Gastroesophageal sphincter (tissue), 4 donors: Measurements from ENCODE around the gene AQR. TPM values are rescaled to one million over a fixed set of nuclear protein-coding genes. Genes with fewer than 3 reads are reported as not detected.
A peak's percentile ranks its signal among the peaks of the same experiment; 100 is the strongest.

Experiments used
- ATAC-seq: fragments of 150-250 bp; one replicate; pipeline ENCODE4 v1.9.1; 2016; ENCODE audit warnings: mild to moderate bottlenecking, moderate library complexity
- H3K27ac ChIP-seq, 4 donors: fragments of 200-600 bp; sonication (generic) in 3 of 4; 1 replicate in 3 of 4; 2 replicates in 1 of 4; pipeline ENCODE4 v1.5.1; 2016 to 2019
- H3K27me3 ChIP-seq: fragments of 200-600 bp; sonication (generic); one replicate; pipeline ENCODE4 v1.5.1; 2019
- H3K36me3 ChIP-seq, 2 donors: fragments of 200-600 bp; sonication (generic); one replicate each; pipeline ENCODE4 v1.5.1; 2019; ENCODE audit warnings: control low read depth in 1 of 2
- H3K4me1 ChIP-seq, 3 donors: fragments of 200-600 bp; sonication (generic); 1 replicate in 2 of 3; 2 replicates in 1 of 3; pipeline ENCODE4 v1.5.1; 2016 to 2019; ENCODE audit warnings: control low read depth in 2 of 3
- H3K4me3 ChIP-seq, 2 donors: fragments of 200-600 bp; sonication (generic); one replicate each; pipeline ENCODE4 v1.5.1; 2019; ENCODE audit warnings: mild to moderate bottlenecking in 1 of 2, moderate library complexity in 1 of 2
- H3K9me3 ChIP-seq, 3 donors: fragments of 200-600 bp; sonication (generic); one replicate each; pipeline ENCODE4 v1.5.1; 2017 to 2019; ENCODE audit warnings: control low read depth in 2 of 3
- CTCF ChIP-seq, 4 experiments: fragments of 200-600 bp in 2 of 4; fragments of 450-650 bp in 2 of 4; sonication (generic) in 1 of 4; IDR thresholded peaks; one replicate each; pipeline ENCODE4 v1.5.1; 2017 to 2019; ENCODE audit warnings: antibody characterized with exemption in 4 of 4, mild to moderate bottlenecking in 2 of 4, moderate library complexity in 2 of 4
- EP300 ChIP-seq: sonication (generic); formaldehyde crosslinking; IDR thresholded peaks from one replicate; pipeline ENCODE4 v1.6.1; 2017; ENCODE audit warnings: antibody characterized with exemption, mild to moderate bottlenecking
- POLR2A ChIP-seq, 2 donors: fragments of 450-650 bp; IDR thresholded peaks; one replicate each; pipeline ENCODE4 v1.6.1; 2017; ENCODE audit warnings: antibody characterized with exemption in 2 of 2, mild to moderate bottlenecking in 2 of 2, moderate library complexity in 1 of 2
- POLR2AphosphoS5 ChIP-seq: sonication (generic); formaldehyde crosslinking; IDR thresholded peaks from one replicate; pipeline ENCODE4 v1.6.1; 2017; ENCODE audit warnings: antibody characterized with exemption
- WGBS, 2 donors: methylation state at CpG; one replicate each; pipeline ENCODE4 v1.1.5; 2018; ENCODE audit warnings: low coverage in 1 of 2; 5-methylcytosine and 5-hydroxymethylcytosine counted together
- total RNA-seq, 4 donors: library from RNA; depleted of rRNA; stranded (reverse); fragments of >200 nt; gene quantifications; one replicate each; pipeline ENCODE4 v1.1.0, GENCODE V29; 2016

AQR gene
- total RNA-seq, 4 donors from 2014 or later = 16.4 to 26.9 (median 24.7) TPM

- no peak for TF ChIP-seq EP300
- Histone ChIP-seq H3K9me3 (no peaks in the 10 kb centered on the region), H3K27ac (no peak overlapping the region), H3K36me3 (peaks cover 6 to 92% of the 10 kb centered on the region in 2 donors), H3K27me3 (no peaks in the 10 kb centered on the region), H3K4me1 (no peaks in the 10 kb centered on the region), H3K4me3 (no peak overlapping the region)
- ATAC-seq = no peak
- WGBS, 2 donors = 75 to 80% methylated on average over 2 of the region's 2 CpGs
Measured at GRCh38 chr15:34927726-34928125, 41.8 kb downstream of the AQR start.

GRCh38 chr15:34914317-34914716 is 55.2 kb downstream of the AQR start:
- H3K9me3 ChIP-seq = no peaks in the 10 kb centered on the region
- peaks cover 6 to 85% of the 10 kb centered on the region in 2 donors for H3K36me3 ChIP-seq
- TF ChIP-seq CTCF (IDR thresholded peaks at IDR 0.05) (no peak), POLR2AphosphoS5 (no peak), EP300 (no peak), POLR2A (IDR thresholded peaks at IDR 0.05) (no peak)
- no peak overlapping the region for H3K4me3 ChIP-seq
- 71 to 96% methylated on average over 2 of the region's 2 CpGs for WGBS, 2 donors
- H3K27me3 ChIP-seq = no peaks in the 10 kb centered on the region
- H3K27ac ChIP-seq = no peak overlapping the region
- H3K4me1 ChIP-seq = peaks cover 0 to 4% (median 0%) of the 10 kb centered on the region in 3 donors
- ATAC-seq = no peak

GRCh38 chr15:34905047-34905446 is 64.5 kb downstream of the AQR start:
- TF ChIP-seq POLR2A (IDR thresholded peaks at IDR 0.05) (no peak), EP300 (no peak), POLR2AphosphoS5 (no peak), CTCF (IDR thresholded peaks at IDR 0.05) (no peak)
- H3K36me3 ChIP-seq = peaks cover 0 to 42% of the 10 kb centered on the region in 2 donors

GRCh38 chr15:34904527-34904926 is 65.0 kb downstream of the AQR start:
- Histone ChIP-seq H3K36me3 (peaks cover 0 to 41% of the 10 kb centered on the region in 2 donors), H3K27ac (no peak overlapping the region), H3K27me3 (no peaks in the 10 kb centered on the region), H3K4me1 (peaks cover 0 to 42% (median 3%) of the 10 kb centered on the region in 3 donors), H3K4me3 (no peak overlapping the region), H3K9me3 (no peaks in the 10 kb centered on the region)
- TF ChIP-seq POLR2A (IDR thresholded peaks at IDR 0.05) (no peak), CTCF (IDR thresholded peaks at IDR 0.05) (no peak), EP300 (no peak), POLR2AphosphoS5 (no peak)
- no peak for ATAC-seq
- 91 to 100% methylated on average over 1 of the region's 1 CpG for WGBS, 2 donors

More at GRCh38 chr15:34905047-34905446, 64.5 kb downstream of the AQR start:
- Histone ChIP-seq H3K4me1 (peaks cover 0 to 44% (median 3%) of the 10 kb centered on the region in 3 donors), H3K27me3 (no peaks in the 10 kb centered on the region), H3K27ac (no peak overlapping the region), H3K9me3 (no peaks in the 10 kb centered on the region), H3K4me3 (no peak overlapping the region)
- no peak for ATAC-seq
- 89 to 90% methylated on average over 1 of the region's 1 CpG for WGBS, 2 donors

GRCh38 chr15:34900748-34901147 is 68.8 kb downstream of the AQR start:
- Histone ChIP-seq H3K4me3 (no peak overlapping the region), H3K27ac (peak overlapping the region in 2 of 4 donors; percentile 13 to 25), H3K9me3 (no peaks in the 10 kb centered on the region), H3K4me1 (peaks cover 0 to 27% (median 3%) of the 10 kb centered on the region in 3 donors), H3K36me3 (peaks cover 4 to 44% of the 10 kb centered on the region in 2 donors), H3K27me3 (no peaks in the 10 kb centered on the region)
- TF ChIP-seq EP300 (no peak), POLR2A (IDR thresholded peaks at IDR 0.05) (no peak), POLR2AphosphoS5 (peak; percentile 83), CTCF (IDR thresholded peaks at IDR 0.05) (no peak)
- peak; percentile 50 for ATAC-seq
- WGBS, 2 donors = 39 to 57% methylated on average over 5 to 7 of the region's 7 CpGs
